Peyer's patch (tissue), 4 donors: ENCODE measurements around the gene DCAF17. TPM values are rescaled to one million over a fixed set of nuclear protein-coding genes. Genes with fewer than 3 reads are reported as not detected.

ENCODE experiments used
- DNase-seq, 3 donors: peaks; one replicate each; pipeline ENCODE4 v3.0.0-alpha.2; 2017 to 2019
- H3K27ac ChIP-seq, 4 donors: fragments of 200-600 bp; sonication (generic); one replicate each; pipeline ENCODE4 v1.5.1; 2016 to 2019
- H3K27me3 ChIP-seq, 2 donors: fragments of 200-600 bp; sonication (generic); one replicate each; pipeline ENCODE4 v1.5.1; 2019
- H3K36me3 ChIP-seq, 3 donors: fragments of 200-600 bp; sonication (generic); one replicate each; pipeline ENCODE4 v1.5.1; 2016 to 2019
- H3K4me1 ChIP-seq, 4 donors: fragments of 200-600 bp; sonication (generic); one replicate each; pipeline ENCODE4 v1.5.1; 2016 to 2019
- H3K4me3 ChIP-seq, 4 donors: fragments of 200-600 bp; sonication (generic); 1 replicate in 3 of 4; 2 replicates in 1 of 4; pipeline ENCODE4 v1.5.1; 2016 to 2019; ENCODE audit warnings: mild to moderate bottlenecking in 1 of 4
- H3K9me3 ChIP-seq, 4 donors: fragments of 200-600 bp; sonication (generic); one replicate each; pipeline ENCODE4 v1.5.1; 2016 to 2019; ENCODE audit warnings: mild to moderate bottlenecking in 1 of 4
- POLR2A ChIP-seq, 2 donors: fragments of 450-650 bp; IDR thresholded peaks; one replicate each; pipeline ENCODE4 v1.5.1; 2017; ENCODE audit warnings: antibody characterized with exemption in 2 of 2, mild to moderate bottlenecking in 2 of 2, moderate library complexity in 2 of 2
- total RNA-seq, 4 donors: library from RNA; depleted of rRNA; stranded (reverse); fragments of >200 nt; gene quantifications; one replicate each; pipeline ENCODE4 v1.1.0, GENCODE V29; 2016
- TF ChIP-seq, protein P1 (sequence below), 6 experiments: fragments of 450-650 bp in 4 of 6; fragments of 200-600 bp in 2 of 6; sonication (generic) in 1 of 6; IDR thresholded peaks; one replicate each; pipeline ENCODE4 v1.5.1; 2017 to 2019; ENCODE audit warnings: antibody characterized with exemption in 6 of 6, mild to moderate bottlenecking in 3 of 6, moderate library complexity in 1 of 6

DCAF17 gene
- total RNA-seq, 4 donors from 2014 or later, result 17.3 to 29.7 (median 24.9) TPM

GRCh38 chr2:171441470-171441869 lies 7.4 kb downstream of the DCAF17 start:
- TF ChIP-seq, protein P1, sequence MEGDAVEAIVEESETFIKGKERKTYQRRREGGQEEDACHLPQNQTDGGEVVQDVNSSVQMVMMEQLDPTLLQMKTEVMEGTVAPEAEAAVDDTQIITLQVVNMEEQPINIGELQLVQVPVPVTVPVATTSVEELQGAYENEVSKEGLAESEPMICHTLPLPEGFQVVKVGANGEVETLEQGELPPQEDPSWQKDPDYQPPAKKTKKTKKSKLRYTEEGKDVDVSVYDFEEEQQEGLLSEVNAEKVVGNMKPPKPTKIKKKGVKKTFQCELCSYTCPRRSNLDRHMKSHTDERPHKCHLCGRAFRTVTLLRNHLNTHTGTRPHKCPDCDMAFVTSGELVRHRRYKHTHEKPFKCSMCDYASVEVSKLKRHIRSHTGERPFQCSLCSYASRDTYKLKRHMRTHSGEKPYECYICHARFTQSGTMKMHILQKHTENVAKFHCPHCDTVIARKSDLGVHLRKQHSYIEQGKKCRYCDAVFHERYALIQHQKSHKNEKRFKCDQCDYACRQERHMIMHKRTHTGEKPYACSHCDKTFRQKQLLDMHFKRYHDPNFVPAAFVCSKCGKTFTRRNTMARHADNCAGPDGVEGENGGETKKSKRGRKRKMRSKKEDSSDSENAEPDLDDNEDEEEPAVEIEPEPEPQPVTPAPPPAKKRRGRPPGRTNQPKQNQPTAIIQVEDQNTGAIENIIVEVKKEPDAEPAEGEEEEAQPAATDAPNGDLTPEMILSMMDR (IDR thresholded peaks at IDR 0.05), result no peak
- TF ChIP-seq POLR2A (IDR thresholded peaks at IDR 0.05), result no peak
- H3K4me3 ChIP-seq, result no peak overlapping the region
- no peak for DNase-seq
- no peaks in the 10 kb centered on the region for H3K27me3 ChIP-seq
- peaks cover 0 to 66% (median 0%) of the 10 kb centered on the region in 3 donors for H3K36me3 ChIP-seq
- no peaks in the 10 kb centered on the region for H3K9me3 ChIP-seq
- no peaks in the 10 kb centered on the region for H3K4me1 ChIP-seq
- H3K27ac ChIP-seq, result no peak overlapping the region

DNA sequence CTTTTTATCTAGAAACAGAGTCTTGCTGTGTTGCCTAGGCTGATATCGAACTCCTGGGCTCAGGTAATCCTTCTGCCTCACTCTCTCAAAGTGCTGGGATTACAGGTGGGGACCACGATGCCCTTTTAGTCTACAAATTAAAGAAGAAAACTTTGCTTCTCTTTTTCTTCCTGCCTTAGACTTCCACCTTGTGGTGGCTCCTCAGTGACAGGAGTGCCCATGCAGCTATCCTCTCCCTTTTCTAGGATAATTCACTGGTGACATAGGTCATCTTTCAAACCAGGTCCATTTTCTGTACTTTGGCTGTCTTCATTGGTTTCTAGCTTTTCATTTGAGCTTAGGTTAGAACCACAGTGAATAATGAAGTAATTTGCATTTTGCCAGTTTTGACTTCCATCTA lies 13.6 kb downstream of the DCAF17 start:
- TF ChIP-seq POLR2A (IDR thresholded peaks at IDR 0.05), result no peak
- TF ChIP-seq, protein P1 (IDR thresholded peaks at IDR 0.05), result peak in 3 of 6 experiments; percentile 40 to 45 (median 42)
- no peaks in the 10 kb centered on the region for H3K9me3 ChIP-seq
- no peak for DNase-seq
- H3K27ac ChIP-seq, result no peak overlapping the region
- peaks cover 0 to 87% (median 0%) of the 10 kb centered on the region in 3 donors for H3K36me3 ChIP-seq
- H3K4me1 ChIP-seq, result no peaks in the 10 kb centered on the region
- H3K4me3 ChIP-seq, result no peak overlapping the region
- H3K27me3 ChIP-seq, result no peaks in the 10 kb centered on the region

GRCh38 chr2:171451074-171451473 lies 17.0 kb downstream of the DCAF17 start:
- no peak overlapping the region for H3K27ac ChIP-seq
- no peaks in the 10 kb centered on the region for H3K4me1 ChIP-seq
- TF ChIP-seq POLR2A (IDR thresholded peaks at IDR 0.05), result no peak
- TF ChIP-seq, protein P1 (IDR thresholded peaks at IDR 0.05), result no peak
- H3K27me3 ChIP-seq, result no peaks in the 10 kb centered on the region
- DNase-seq, result no peak
- no peaks in the 10 kb centered on the region for H3K9me3 ChIP-seq
- peaks cover 0 to 80% (median 0%) of the 10 kb centered on the region in 3 donors for H3K36me3 ChIP-seq
- no peak overlapping the region for H3K4me3 ChIP-seq

GRCh38 chr2:171452773-171453172 lies 18.7 kb downstream of the DCAF17 start:
- H3K4me3 ChIP-seq, result no peak overlapping the region
- peaks cover 0 to 83% (median 0%) of the 10 kb centered on the region in 3 donors for H3K36me3 ChIP-seq
- H3K27me3 ChIP-seq, result no peaks in the 10 kb centered on the region
- no peaks in the 10 kb centered on the region for H3K9me3 ChIP-seq
- no peaks in the 10 kb centered on the region for H3K4me1 ChIP-seq
- TF ChIP-seq, protein P1 (IDR thresholded peaks at IDR 0.05), result no peak
- TF ChIP-seq POLR2A (IDR thresholded peaks at IDR 0.05), result no peak
- DNase-seq, result no peak
- no peak overlapping the region for H3K27ac ChIP-seq

DNA sequence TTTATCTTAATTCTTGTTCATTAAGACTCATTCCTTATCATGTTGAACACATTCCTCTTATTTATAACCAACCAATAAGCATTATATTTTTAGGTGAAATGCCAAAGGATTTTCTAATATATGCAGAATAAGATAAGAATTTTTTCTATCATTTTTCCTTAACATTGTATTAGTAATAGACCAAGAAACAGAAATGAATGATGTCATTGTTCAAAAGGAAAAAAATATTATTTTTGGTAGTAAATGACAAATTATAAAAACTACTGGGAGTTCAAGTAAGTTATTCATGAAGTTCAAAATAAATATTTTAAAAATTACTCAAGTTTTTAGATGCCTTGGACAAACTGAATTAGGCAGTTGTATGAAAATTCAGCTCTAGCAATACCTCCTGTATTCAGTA lies 25.5 kb downstream of the DCAF17 start:
- Histone ChIP-seq H3K36me3 (peaks cover 0 to 46% (median 0%) of the 10 kb centered on the region in 3 donors), H3K4me3 (no peak overlapping the region), H3K27me3 (no peaks in the 10 kb centered on the region), H3K4me1 (no peaks in the 10 kb centered on the region), H3K27ac (no peak overlapping the region), H3K9me3 (no peaks in the 10 kb centered on the region)
- no peak for DNase-seq
- no peak for TF ChIP-seq POLR2A (IDR thresholded peaks at IDR 0.05)

GRCh38 chr2:171460537-171460936 lies 26.5 kb downstream of the DCAF17 start:
- no peak overlapping the region for H3K27ac ChIP-seq
- TF ChIP-seq, protein P1 (IDR thresholded peaks at IDR 0.05), result no peak
- no peak for TF ChIP-seq POLR2A (IDR thresholded peaks at IDR 0.05)
- no peaks in the 10 kb centered on the region for H3K4me1 ChIP-seq
- peaks cover 0 to 40% (median 0%) of the 10 kb centered on the region in 3 donors for H3K36me3 ChIP-seq
- H3K4me3 ChIP-seq, result no peak overlapping the region
- DNase-seq, result no peak
- H3K27me3 ChIP-seq, result no peaks in the 10 kb centered on the region
- H3K9me3 ChIP-seq, result no peaks in the 10 kb centered on the region
